Measurements from ENCODE around the gene DNLZ.
"Not testable (repeated sequence)": the region's sequence is repeated elsewhere in the genome, so short reads cannot be mapped to it uniquely, and the experiment has no call there.

- not testable (repeated sequence) for TF ChIP-seq POLR2A (IDR thresholded peaks at IDR 0.05); CTCF (IDR thresholded peaks at IDR 0.05 in 8 of 11, conservative IDR thresholded peaks at IDR 0.05 in 3 of 11)
These were observed 43.5 kb upstream of the DNLZ start for GRCh38 chr9:136407061-136407460.

Data from spleen (tissue), 7 donors.